Esophagus squamous epithelium (tissue), 5 donors: Measurements from ENCODE around the gene CADM2. TPM values are rescaled to one million over a fixed set of nuclear protein-coding genes. Genes with fewer than 3 reads are reported as not detected.

Experiments used
- DNase-seq: peaks from one replicate; lab custom pipeline; 2025; lab: John Stamatoyannopoulos, UW
- H3K27ac ChIP-seq, 4 donors: fragments of 200-600 bp; sonication (generic); one replicate each; pipeline ENCODE4 v1.5.1; 2016 to 2019; ENCODE audit warnings: mild to moderate bottlenecking in 1 of 4
- H3K27me3 ChIP-seq, 4 donors: fragments of 200-600 bp; sonication (generic); 1 replicate in 3 of 4; 2 replicates in 1 of 4; pipeline versions ENCODE4 v1.5.1 to v1.6.0; 2017 to 2021; ENCODE audit warnings: antibody characterized with exemption in 1 of 4
- H3K36me3 ChIP-seq, 3 donors: fragments of 200-600 bp; sonication (generic); one replicate each; pipeline ENCODE4 v1.5.1; 2016 to 2019
- H3K4me1 ChIP-seq, 3 donors: fragments of 200-600 bp; sonication (generic); one replicate each; pipeline ENCODE4 v1.5.1; 2017 to 2019
- H3K4me3 ChIP-seq, 4 donors: fragments of 200-600 bp; sonication (generic); 1 replicate in 3 of 4; 2 replicates in 1 of 4; pipeline ENCODE4 v1.5.1; 2016 to 2019; ENCODE audit warnings: mild to moderate bottlenecking in 2 of 4, moderate library complexity in 1 of 4
- H3K9me3 ChIP-seq, 3 donors: fragments of 200-600 bp; sonication (generic); one replicate each; pipeline ENCODE4 v1.5.1; 2016 to 2019
- CTCF ChIP-seq, 6 experiments: fragments of 450-650 bp in 4 of 6; fragments of 200-600 bp in 2 of 6; sonication (generic) in 2 of 6; IDR thresholded peaks; one replicate each; pipeline ENCODE4 v1.5.1; 2016 to 2019; ENCODE audit warnings: antibody characterized with exemption in 6 of 6, mild to moderate bottlenecking in 4 of 6, moderate library complexity in 4 of 6
- POLR2A ChIP-seq, 4 donors: fragments of 450-650 bp; IDR thresholded peaks; one replicate each; pipeline ENCODE4 v1.6.1; 2017; ENCODE audit warnings: antibody characterized with exemption in 4 of 4, mild to moderate bottlenecking in 4 of 4, moderate library complexity in 3 of 4
- WGBS, 2 donors: methylation state at CpG; one replicate each; pipeline ENCODE4 v1.1.5; 2018; 5-methylcytosine and 5-hydroxymethylcytosine counted together
- intact Hi-C: fragments of 100-400 bp; cut with DNase I; formaldehyde crosslinking; loops from one replicate; pipeline ENCODE4 v1.15.0; 2022
- total RNA-seq, 4 donors: library from RNA; depleted of rRNA; stranded (reverse); fragments of >200 nt; gene quantifications; one replicate each; pipeline ENCODE4 v1.1.0, GENCODE V29; 2016
- donor health status: DM: yes; HTN: yes; CAD: no.

Gene CADM2
- total RNA-seq, 4 donors from 2014 or later, result 0.08 to 0.76 (median 0.34) TPM

GRCh38 chr3:85364296-85364909 is 405.6 kb downstream of the CADM2 start:
- H3K4me3 ChIP-seq, result no peak overlapping the region
- no peak overlapping the region for H3K27ac ChIP-seq
- no peaks in the 10 kb centered on the region for H3K27me3 ChIP-seq
- TF ChIP-seq POLR2A (IDR thresholded peaks at IDR 0.05), result no peak
- intact Hi-C loops, result no loop called here
- no peaks in the 10 kb centered on the region for H3K9me3 ChIP-seq
- no peaks in the 10 kb centered on the region for H3K4me1 ChIP-seq
- no peaks in the 10 kb centered on the region for H3K36me3 ChIP-seq
- WGBS, 2 donors, result 79 to 82% methylated on average over 5 of the region's 5 CpGs
- DNase-seq, result no peak

- WGBS, 2 donors, result 82 to 89% methylated on average over 4 of the region's 4 CpGs
- intact Hi-C loops, result no loop called here
- Histone ChIP-seq H3K4me3 (no peak overlapping the region), H3K36me3 (no peaks in the 10 kb centered on the region), H3K27me3 (no peaks in the 10 kb centered on the region), H3K4me1 (no peaks in the 10 kb centered on the region), H3K9me3 (no peaks in the 10 kb centered on the region), H3K27ac (no peak overlapping the region)
- no peak for TF ChIP-seq POLR2A (IDR thresholded peaks at IDR 0.05)
- no peak for TF ChIP-seq CTCF (IDR thresholded peaks at IDR 0.05)
- no peak for DNase-seq
Measured at GRCh38 chr3:85370341-85370740, 411.6 kb downstream of the CADM2 start.

GRCh38 chr3:85376131-85376530 is 417.3 kb downstream of the CADM2 start:
- H3K27me3 ChIP-seq, result no peaks in the 10 kb centered on the region
- H3K36me3 ChIP-seq, result no peaks in the 10 kb centered on the region
- DNase-seq, result no peak
- TF ChIP-seq CTCF (IDR thresholded peaks at IDR 0.05) (no peak), POLR2A (IDR thresholded peaks at IDR 0.05) (no peak)
- H3K4me1 ChIP-seq, result no peaks in the 10 kb centered on the region
- H3K9me3 ChIP-seq, result no peaks in the 10 kb centered on the region
- no peak overlapping the region for H3K27ac ChIP-seq
- no peak overlapping the region for H3K4me3 ChIP-seq
- intact Hi-C loops, result no loop called here

GRCh38 chr3:85377115-85377514 is 418.3 kb downstream of the CADM2 start:
- no peak overlapping the region for H3K4me3 ChIP-seq
- H3K4me1 ChIP-seq, result no peaks in the 10 kb centered on the region
- no peaks in the 10 kb centered on the region for H3K9me3 ChIP-seq
- DNase-seq, result no peak
- intact Hi-C loops, result no loop called here
- WGBS, 2 donors, result 48 to 53% methylated on average over 3 of the region's 3 CpGs
- no peaks in the 10 kb centered on the region for H3K27me3 ChIP-seq
- H3K27ac ChIP-seq, result no peak overlapping the region
- TF ChIP-seq CTCF (IDR thresholded peaks at IDR 0.05) (no peak), POLR2A (IDR thresholded peaks at IDR 0.05) (no peak)
- H3K36me3 ChIP-seq, result no peaks in the 10 kb centered on the region

- Histone ChIP-seq H3K9me3 (no peaks in the 10 kb centered on the region), H3K4me1 (no peaks in the 10 kb centered on the region), H3K27me3 (no peaks in the 10 kb centered on the region), H3K27ac (no peak overlapping the region), H3K36me3 (no peaks in the 10 kb centered on the region), H3K4me3 (no peak overlapping the region)
- DNase-seq, result no peak
- WGBS, 2 donors, result 88 to 92% methylated on average over 13 of the region's 13 CpGs
- no peak for TF ChIP-seq POLR2A (IDR thresholded peaks at IDR 0.05)
- no peak for TF ChIP-seq CTCF (IDR thresholded peaks at IDR 0.05)
- intact Hi-C loops, result no loop called here
Measured at GRCh38 chr3:85384372-85384771, 425.6 kb downstream of the CADM2 start.
